H1 (cell line): ENCODE measurements around the gene PDGFB. TPM values are rescaled to one million over a fixed set of nuclear protein-coding genes. Genes with fewer than 3 reads are reported as not detected.
A peak's percentile ranks its signal among the peaks of the same experiment; 100 is the strongest.

Experiments
- CTCF ChIA-PET: fragments of 300-600 bp; sonication (Branson Sonifier 250); formaldehyde crosslinking; loops from one replicate; lab custom pipeline; 2021; ENCODE audit not compliant: partially characterized antibody; lab: Charles Lee
- POLR2A ChIA-PET: fragments of 300-600 bp; sonication (Branson Sonifier 250); formaldehyde crosslinking; loops from one replicate; lab custom pipeline; 2021; ENCODE audit warnings: inconsistent platforms; ENCODE audit not compliant: partially characterized antibody; lab: Charles Lee
- DNase-seq, 2 experiments: peaks; one replicate each; pipeline versions ENCODE4 v3.0.0 to v3.0.0-alpha.2; 2010 to 2022; ENCODE audit warnings: low spot score in 2 of 2, low read depth in 1 of 2, mixed read lengths in 1 of 2
- FAIRE-seq: peaks from 2 replicates; lab custom pipeline; 2011; peaks lifted over from hg19 to GRCh38; lab: Jason Lieb, UNC
- H2AFZ ChIP-seq: 2 replicates; pipeline ENCODE4 v1.8.1; 2012; ENCODE audit warnings: low read length, inconsistent platforms
- H2AK5ac ChIP-seq: 2 replicates; pipeline ENCODE4 v1.6.1; 2013; ENCODE audit warnings: low read depth, low read length
- H2BK120ac ChIP-seq: replicated peaks from 2 replicates; pipeline ENCODE3; 2013; ENCODE audit warnings: low read depth, low read length, inconsistent platforms
- H2BK12ac ChIP-seq: 2 replicates; pipeline ENCODE4 v1.6.1; 2013; ENCODE audit warnings: low read depth, low read length
- H2BK15ac ChIP-seq: 2 replicates; pipeline ENCODE4 v1.6.1; 2013; ENCODE audit warnings: low read length
- H2BK20ac ChIP-seq: 2 replicates; pipeline ENCODE4 v1.6.1; 2013; ENCODE audit warnings: low read length
- H2BK5ac ChIP-seq: 2 replicates; pipeline ENCODE4 v1.6.1; 2013; ENCODE audit warnings: low read depth, low read length
- H3K14ac ChIP-seq: 2 replicates; pipeline ENCODE4 v1.6.1; 2013; ENCODE audit warnings: inconsistent platforms; ENCODE audit not compliant: insufficient read length
- H3K18ac ChIP-seq: 2 replicates; pipeline ENCODE4 v1.6.1; 2013; ENCODE audit warnings: low read length; ENCODE audit errors: extremely low read depth
- H3K23ac ChIP-seq: 2 replicates; pipeline ENCODE4 v1.6.1; 2013; ENCODE audit warnings: inconsistent platforms; ENCODE audit not compliant: insufficient read length
- H3K23me2 ChIP-seq: 2 replicates; pipeline ENCODE4 v1.6.1; 2013; ENCODE audit warnings: low read depth, low read length
- H3K27ac ChIP-seq: 2 replicates; pipeline ENCODE4 v1.6.1; 2011; ENCODE audit warnings: low read depth, low read length, inconsistent platforms
- H3K27me3 ChIP-seq, 4 experiments: replicated peaks in 1 of 4; 1 replicate in 1 of 4; 2 replicates in 3 of 4; pipeline versions ENCODE4 v1.6.1 to v1.8.1; 2011 to 2013; ENCODE audit warnings: low read length in 3 of 4, mild to moderate bottlenecking in 3 of 4, inconsistent platforms in 2 of 4, mixed read lengths in 2 of 4, moderate library complexity in 1 of 4; ENCODE audit not compliant: control insufficient read depth in 3 of 4, insufficient read depth in 3 of 4; ENCODE audit errors: extremely low read depth in 1 of 4
- H3K36me3 ChIP-seq, 4 experiments: 2 replicates each; pipeline versions ENCODE4 v1.6.1 to v1.8.1; 2011 to 2013; ENCODE audit warnings: mild to moderate bottlenecking in 4 of 4, low read length in 3 of 4, moderate library complexity in 2 of 4, control low read depth in 1 of 4, inconsistent platforms in 1 of 4; ENCODE audit not compliant: insufficient read depth in 4 of 4, control insufficient read depth in 2 of 4
- H3K4ac ChIP-seq: replicated peaks from 2 replicates; pipeline ENCODE3; 2013; ENCODE audit warnings: low read length, low read depth, mixed read lengths, inconsistent platforms; ENCODE audit not compliant: insufficient read length
- H3K4me1 ChIP-seq, 4 experiments: replicated peaks in 1 of 4; 1 replicate in 1 of 4; 2 replicates in 3 of 4; pipeline versions ENCODE4 v1.6.1 to v1.8.1; 2011 to 2013; ENCODE audit warnings: low read length in 3 of 4, inconsistent platforms in 2 of 4, mixed read lengths in 1 of 4; ENCODE audit not compliant: insufficient read depth in 4 of 4, control insufficient read depth in 3 of 4
- H3K4me2 ChIP-seq, 2 experiments: 2 replicates each; pipeline versions ENCODE4 v1.6.1 to v1.8.1; 2011 to 2013; ENCODE audit warnings: low read depth in 2 of 2, low read length in 2 of 2, control low read depth in 1 of 2, inconsistent platforms in 1 of 2, mild to moderate bottlenecking in 1 of 2; ENCODE audit not compliant: insufficient read depth in 1 of 2
- H3K4me3 ChIP-seq, 4 experiments: fragments of 200-600, 300-600 bp in 1 of 4; sonication (generic), shearing (Covaris generic), sonication (Bioruptor Twin) in 1 of 4; 2 replicates each; pipeline versions ENCODE4 v1.5.1 to v1.8.1; 2011 to 2016; ENCODE audit warnings: low read length in 4 of 4, low read depth in 3 of 4, control low read depth in 2 of 4, inconsistent platforms in 2 of 4, mild to moderate bottlenecking in 2 of 4, mixed read lengths in 1 of 4, moderate library complexity in 1 of 4; ENCODE audit not compliant: insufficient read depth in 2 of 4; ENCODE audit errors: extremely low read depth in 1 of 4
- H3K56ac ChIP-seq: replicated peaks from 2 replicates; pipeline ENCODE3; 2013; ENCODE audit warnings: low read depth, mild to moderate bottlenecking, mixed read lengths, low read length, inconsistent platforms; ENCODE audit not compliant: insufficient read length
- H3K79me1 ChIP-seq: 2 replicates; pipeline ENCODE4 v1.6.1; 2013; ENCODE audit warnings: low read depth, low read length, control low read depth
- H3K79me2 ChIP-seq, 2 experiments: 2 replicates each; pipeline versions ENCODE4 v1.6.1 to v1.8.1; 2012 to 2013; ENCODE audit warnings: low read length in 2 of 2, mild to moderate bottlenecking in 2 of 2, inconsistent platforms in 1 of 2; ENCODE audit not compliant: insufficient read depth in 2 of 2, control insufficient read depth in 1 of 2
- H3K9ac ChIP-seq, 4 experiments: replicated peaks in 1 of 4; 1 replicate in 1 of 4; 2 replicates in 3 of 4; pipeline versions ENCODE4 v1.6.1 to v1.8.1; 2011 to 2013; ENCODE audit warnings: low read depth in 3 of 4, low read length in 3 of 4, control low read depth in 2 of 4, mild to moderate bottlenecking in 2 of 4, moderate library complexity in 2 of 4, inconsistent platforms in 1 of 4; ENCODE audit errors: extremely low read depth in 1 of 4
- H3K9me3 ChIP-seq, 2 experiments: 2 replicates each; pipeline versions ENCODE4 v1.6.1 to v1.8.1; 2012 to 2013; ENCODE audit warnings: mild to moderate bottlenecking in 2 of 2, moderate library complexity in 2 of 2, control low read depth in 1 of 2, inconsistent platforms in 1 of 2, low read depth in 1 of 2, low read length in 1 of 2, mixed read lengths in 1 of 2; ENCODE audit not compliant: insufficient read depth in 2 of 2
- H4K20me1 ChIP-seq, 2 experiments: replicated peaks in 1 of 2; 2 replicates each; pipeline versions ENCODE3 to v1.8.1; 2011 to 2013; ENCODE audit warnings: inconsistent platforms in 2 of 2, low read length in 2 of 2, mild to moderate bottlenecking in 1 of 2; ENCODE audit not compliant: insufficient read depth in 2 of 2, control insufficient read depth in 1 of 2
- H4K5ac ChIP-seq: 2 replicates; pipeline ENCODE4 v1.6.1; 2013; ENCODE audit warnings: low read length, low read depth, mixed read lengths, inconsistent platforms; ENCODE audit not compliant: insufficient read length
- H4K8ac ChIP-seq: 2 replicates; pipeline ENCODE4 v1.8.0; 2013; ENCODE audit warnings: mild to moderate bottlenecking, moderate library complexity, low read length, inconsistent platforms; ENCODE audit not compliant: insufficient read depth; ENCODE audit errors: extremely low read depth
- H4K91ac ChIP-seq: replicated peaks from 2 replicates; pipeline ENCODE3; 2013; ENCODE audit warnings: low read length, mixed read lengths, inconsistent platforms; ENCODE audit not compliant: insufficient read length
- BRCA1 ChIP-seq: IDR thresholded peaks from 2 replicates; pipeline ENCODE4 v1.6.1; 2012; ENCODE audit warnings: low read depth, low read length, improper control_type of control experiment
- CHD2 ChIP-seq: IDR thresholded peaks from 2 replicates; pipeline ENCODE4 v1.6.1; 2012; ENCODE audit warnings: low read length, improper control_type of control experiment
- CTBP2 ChIP-seq: IDR thresholded peaks from 2 replicates; pipeline ENCODE4 v1.7.0; 2011; ENCODE audit warnings: borderline replicate concordance, mild to moderate bottlenecking, moderate library complexity, mixed read lengths, low read length; ENCODE audit not compliant: insufficient read depth, insufficient read length
- JUN ChIP-seq: IDR thresholded peaks from 2 replicates; pipeline ENCODE4 v1.6.1; 2011; ENCODE audit warnings: low read depth, mild to moderate bottlenecking, improper control_type of control experiment, low read length
- NRF1 ChIP-seq: IDR thresholded peaks from 2 replicates; pipeline ENCODE4 v1.6.1; 2011; ENCODE audit warnings: mild to moderate bottlenecking, low read depth, low read length, improper control_type of control experiment
- RNF2 ChIP-seq: fragments of 200-900, 300-1000 bp; sonication (generic); IDR thresholded peaks from 2 replicates; pipeline ENCODE4 v1.7.1; 2016; ENCODE audit warnings: borderline replicate concordance, low read depth, mild to moderate bottlenecking, antibody characterized with exemption, low read length; ENCODE audit not compliant: poor library complexity, severe bottlenecking; ENCODE audit errors: missing control alignments
- TEAD4 ChIP-seq: IDR thresholded peaks from 2 replicates; pipeline ENCODE4 v1.6.1; 2012; ENCODE audit warnings: low read depth, low read length, inconsistent platforms, mixed read lengths
- WGBS, 2 experiments: shearing (Covaris generic) in 1 of 2; methylation state at CpG; one replicate each; pipeline versions ENCODE4 v1.1.6 to v1.1.7; 2013 to 2015; ENCODE audit warnings: low lambda C conversion rate in 2 of 2, mixed read lengths in 2 of 2, inconsistent platforms in 1 of 2, low coverage in 1 of 2, missing lambda C conversion rate in 1 of 2; ENCODE audit not compliant: insufficient replicate concordance in 2 of 2, insufficient coverage in 1 of 2, insufficient read length in 1 of 2; ENCODE audit errors: extremely low coverage in 1 of 2, missing lambda C conversion rate in 1 of 2; 5-methylcytosine and 5-hydroxymethylcytosine counted together
- polyA plus RNA-seq, 7 experiments: library from polyadenylated mRNA; depleted of rRNA in 3 of 7; stranded (reverse) in 5 of 7; unstranded in 2 of 7; fragments of >200 nt in 5 of 7; fragments of 200-250 nt in 2 of 7; gene quantifications; 1 replicate in 5 of 7; 2 replicates in 1 of 7; 4 replicates in 1 of 7; pipeline versions ENCODE4 v1.2.1 to v1.2.3, GENCODE V29; 2011 to 2013; ENCODE audit warnings: missing spikeins in 2 of 7, mixed read lengths in 2 of 7
- total RNA-seq: library from RNA; stranded (reverse); fragmentation: NEBNext Ultra II Directional; extraction: Animal tissue kit (Norgen Biotek cat#: 25700); gene quantifications from 2 replicates; pipeline ENCODE4 v1.2.1, GENCODE V29; 2021

Gene PDGFB
- total and polyA plus RNA-seq, 2 of the 8 experiments (the other 6 are each of a cell fraction or from before 2014, with no cell fraction given) = 3.9 to 8.5 TPM

- CTCF ChIA-PET = interaction anchor here (0.8 to 2.2 kb wide), 5 partner anchors 12 to 519 kb away, joined by 3 to 6 read pairs (median 4); no protein-coding TSS in a partner anchor
- WGBS, 2 experiments = 91% methylated on average over 13 of the region's 13 CpGs; no CpG with 5 or more reads in 1 of the 2 experiments
- no peak overlapping the region for H3K18ac ChIP-seq
- no peak overlapping the region for H3K27ac ChIP-seq
- H4K91ac ChIP-seq = no peak overlapping the region
- peaks cover 0 to 9% (median 7%) of the 10 kb centered on the region in 4 experiments; a peak in 6 of 7 replicates for H3K4me1 ChIP-seq
- H3K4me2 ChIP-seq = no peak overlapping the region
- no peak overlapping the region for H3K14ac ChIP-seq
- TF ChIP-seq JUN (no peak), TEAD4 (no peak), CTBP2 (no peak), RNF2 (no peak), BRCA1 (no peak), NRF1 (no peak), CHD2 (no peak)
- TF ChIP-seq, all 59 proteins: peak for 0
- Histone ChIP-seq H4K8ac (no peak overlapping the region), H3K4me3 (no peak overlapping the region), H3K56ac (no peak overlapping the region), H3K9ac (no peak overlapping the region), H3K36me3 (no peaks in the 10 kb centered on the region), H3K79me1 (no peaks in the 10 kb centered on the region), H3K27me3 (no peaks in the 10 kb centered on the region), H2BK15ac (no peak overlapping the region), H3K23ac (no peak overlapping the region), H2BK12ac (peak overlapping the region; percentile 81; the same call in 1 of the 2 replicates), H2AFZ (no peak overlapping the region), H3K4ac (no peak overlapping the region), H4K5ac (no peak overlapping the region), H3K23me2 (no peaks in the 10 kb centered on the region), H4K20me1 (peaks cover 0 to 1% of the 10 kb centered on the region in 2 experiments), H2BK20ac (0 out of 2 replicates have a peak overlapping the region, but pooled peaks have one; percentile 80), H3K79me2 (no peaks in the 10 kb centered on the region), H2AK5ac (no peak overlapping the region), H2BK5ac (no peak overlapping the region), H3K9me3 (no peaks in the 10 kb centered on the region), H2BK120ac (no peak overlapping the region)
- POLR2A ChIA-PET = interaction anchor here (37.3 kb wide), 1 partner anchor 29 kb away, joined by 692 read pairs; the partner anchor contains the start of gene RPL3
- FAIRE-seq (no peak), DNase-seq (no peak)
Observed at GRCh38 chr22:39288135-39288898, 43.5 kb upstream of the PDGFB start.
